CD4-positive, alpha-beta T cell treated with Interferon alpha-2 for 1 hour (primary cell): ENCODE data around the gene SPEF2.
"Not testable (repeated sequence)": the region's sequence is repeated elsewhere in the genome, so short reads cannot be mapped to it uniquely, and the experiment has no call there.

Source experiments
- DNase-seq, 2 donors: peaks; one replicate each; pipeline ENCODE4 v3.0.0-alpha.2; 2020 to 2022

The SPEF2 gene

DNA sequence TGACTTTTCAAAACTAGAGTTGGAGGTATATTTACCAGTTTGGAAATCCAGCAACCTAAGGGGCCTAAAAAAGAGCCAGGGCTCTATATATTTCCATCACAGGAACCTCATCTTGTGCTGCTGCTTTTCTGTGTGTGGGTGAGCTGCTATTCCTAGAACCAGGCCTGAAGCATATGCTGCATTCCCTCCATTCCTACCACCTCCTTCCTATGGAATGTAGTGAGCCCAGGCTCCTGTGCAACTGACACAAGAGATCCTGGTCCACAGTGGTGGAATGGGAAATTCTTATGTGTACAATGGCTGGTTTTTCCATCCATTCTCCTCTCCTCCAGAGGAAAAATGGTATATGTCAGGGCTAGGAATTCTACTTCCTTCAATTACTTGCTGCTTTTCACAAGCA, 39.1 kb downstream of the SPEF2 start:
- no peak for DNase-seq

DNA sequence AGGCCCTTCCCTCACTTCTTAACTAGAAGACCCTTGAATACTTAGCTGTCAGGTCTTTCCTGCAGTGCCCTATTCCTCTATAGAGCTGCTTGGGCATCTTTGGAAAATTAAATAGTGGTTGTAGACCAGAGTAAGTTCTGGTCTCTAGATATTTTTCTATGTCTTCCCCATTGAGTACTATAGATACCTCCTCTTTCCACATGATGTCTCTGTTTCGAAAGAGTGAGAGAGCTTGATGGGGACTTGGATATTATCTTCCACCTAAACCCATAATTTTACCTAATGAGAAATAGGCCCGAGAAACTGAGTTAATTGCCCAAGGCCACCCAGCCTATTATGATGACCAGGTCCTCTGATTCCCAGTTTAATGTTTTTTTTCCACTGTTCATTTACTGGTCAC, 40.2 kb downstream of the SPEF2 start:
- peak in 1 of 2 donors; percentile 10 for DNase-seq

DNA sequence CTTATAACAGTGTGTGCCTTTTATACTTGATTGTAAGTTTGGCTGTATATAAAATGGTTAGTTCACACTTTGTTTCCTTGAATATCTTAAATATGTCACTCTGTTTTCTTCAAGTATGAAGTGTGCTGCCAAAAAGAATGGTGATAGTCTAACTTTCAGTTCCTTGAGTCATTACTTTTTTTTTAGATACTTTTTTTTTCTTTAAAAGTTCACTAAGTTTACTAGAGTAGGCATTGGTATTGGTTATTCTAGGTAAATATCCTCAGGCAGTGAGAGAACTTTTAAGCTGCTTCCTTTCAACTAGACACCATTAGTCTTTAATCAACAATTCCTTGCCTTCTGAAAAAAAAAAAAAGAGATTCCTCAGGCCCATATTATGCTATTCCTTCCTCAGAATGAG, 41.9 kb downstream of the SPEF2 start:
- DNase-seq, result no peak

DNA sequence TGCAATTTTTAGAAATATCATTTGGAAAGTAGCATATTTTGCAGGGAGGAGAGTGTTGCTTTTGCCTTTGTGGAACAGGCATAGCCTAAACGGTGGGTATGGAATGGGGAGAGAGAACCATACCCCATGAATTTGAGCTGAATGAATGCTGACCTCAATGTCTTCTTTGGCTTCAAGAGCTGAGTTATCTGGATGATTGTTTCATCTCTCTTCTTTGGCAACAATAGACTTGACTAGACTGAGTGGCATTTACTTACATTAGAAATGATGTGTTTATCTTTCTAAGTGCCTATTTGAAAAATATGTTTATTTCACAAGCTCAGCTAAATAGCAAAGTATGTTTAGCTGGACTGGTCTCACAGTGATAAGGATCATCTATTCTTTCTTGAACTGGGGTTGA, 42.8 kb downstream of the SPEF2 start:
- no peak for DNase-seq

DNA sequence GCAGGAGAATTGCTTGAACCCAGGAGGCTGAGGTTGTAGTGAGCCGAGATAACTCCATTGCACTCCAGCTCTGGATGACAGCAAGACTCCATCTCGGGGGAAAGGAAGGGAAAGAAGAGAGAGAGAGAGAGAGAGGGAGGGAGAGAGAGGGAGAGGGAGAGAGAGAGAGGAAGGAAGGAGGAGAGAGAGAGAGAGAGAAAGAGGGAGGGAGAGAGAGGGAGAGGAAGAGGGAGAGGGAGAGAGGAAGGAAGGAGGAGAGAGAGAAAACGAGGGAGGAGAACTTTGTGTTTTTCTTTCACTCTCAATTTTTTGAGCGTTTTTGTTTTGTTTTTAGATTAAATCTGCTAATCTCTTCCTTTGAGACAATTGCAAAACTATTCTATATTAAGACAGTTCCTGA, 46.9 kb downstream of the SPEF2 start:
- DNase-seq, result no peak

DNA sequence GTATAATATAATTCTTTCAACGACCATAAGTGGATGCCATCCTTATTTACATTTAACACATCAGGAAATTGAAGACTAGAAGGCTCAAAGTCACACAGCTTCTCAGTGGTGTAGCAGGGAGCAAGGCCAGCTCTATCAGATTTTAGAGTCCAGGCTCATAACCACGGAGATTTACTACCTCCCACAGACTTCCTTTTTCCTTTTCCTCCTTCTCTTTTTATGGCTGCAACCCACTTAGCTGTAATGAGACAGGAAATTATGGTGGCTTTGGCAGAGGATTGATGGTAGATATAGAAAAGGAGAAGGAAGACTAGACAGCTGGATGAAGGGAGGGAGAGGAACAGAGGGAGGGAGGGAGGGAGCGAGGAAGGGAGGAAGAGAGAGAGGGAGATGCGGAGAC, 47.4 kb downstream of the SPEF2 start:
- DNase-seq, result no peak

DNA sequence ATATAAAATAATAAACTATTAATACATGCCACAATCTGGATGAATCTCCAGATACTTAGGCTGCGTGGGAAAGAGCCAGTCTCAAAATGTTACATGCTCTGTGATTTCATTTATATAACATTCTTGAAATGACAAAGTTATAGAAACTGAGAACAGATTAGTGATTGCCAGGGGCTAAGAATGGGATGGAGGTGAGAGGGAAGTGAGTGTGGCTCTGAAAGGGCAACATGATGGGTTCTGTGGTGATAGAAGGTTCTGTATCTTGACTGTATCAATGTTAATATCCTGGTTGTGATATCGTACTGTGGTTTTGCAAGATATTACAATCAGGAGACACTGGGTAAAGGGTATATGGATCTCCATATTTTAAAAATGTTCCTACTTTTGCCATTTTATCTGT, 50.7 kb downstream of the SPEF2 start:
- no peak for DNase-seq

DNA sequence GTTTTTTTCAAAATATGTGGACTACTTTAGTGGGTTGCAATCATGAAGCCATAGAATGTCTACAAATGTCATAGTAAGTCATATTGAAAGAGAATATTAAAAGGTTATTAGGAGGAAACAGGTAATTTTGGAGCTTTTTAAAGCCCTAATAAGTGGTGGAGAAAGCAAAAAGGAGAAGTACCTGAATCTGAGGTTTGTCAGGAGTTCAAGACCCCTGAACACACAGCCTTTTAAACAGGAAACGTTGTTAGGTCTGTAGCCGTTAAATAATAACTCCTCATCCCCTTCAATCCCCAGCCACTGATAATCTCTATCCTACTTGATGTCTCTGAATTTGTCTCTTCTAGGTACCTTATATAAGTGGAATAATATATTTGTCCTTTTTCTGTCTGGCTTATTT, 51.1 kb downstream of the SPEF2 start:
- DNase-seq, result no peak

DNA sequence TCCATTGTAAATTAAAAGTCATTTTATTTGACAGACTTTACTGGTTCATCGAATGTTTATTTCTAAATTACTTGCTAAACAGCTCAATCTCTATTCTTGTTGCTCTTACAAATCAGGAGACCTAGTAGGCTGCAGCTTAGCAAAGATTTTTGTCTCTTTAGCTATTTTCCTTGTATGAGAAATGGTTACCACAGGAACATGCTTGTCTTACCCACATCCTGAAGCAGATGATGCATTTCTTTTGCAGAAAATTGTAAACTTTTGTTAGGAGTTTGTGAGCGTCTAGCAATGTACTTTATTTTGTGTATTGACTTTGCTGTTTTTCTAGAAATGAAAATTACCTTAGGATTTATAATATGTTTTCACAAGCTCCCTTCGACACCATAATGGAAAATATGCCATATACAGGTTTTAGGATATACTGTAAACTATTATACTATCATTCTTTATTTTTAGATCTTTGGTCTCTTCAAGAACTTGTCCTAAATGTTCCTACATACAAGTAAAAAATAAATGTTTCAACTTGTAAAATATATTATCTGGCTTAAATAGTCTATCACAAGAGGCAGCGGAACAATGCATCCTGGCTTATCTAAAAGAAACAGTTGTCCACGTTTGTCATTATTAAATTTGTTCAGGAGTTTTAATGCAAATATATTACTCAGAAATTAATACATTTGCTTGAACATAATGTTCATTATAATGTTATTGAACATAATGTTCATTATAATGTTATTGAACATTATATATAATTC, 54.1 kb downstream of the SPEF2 start:
- peak in 1 of 2 donors; percentile 53 for DNase-seq

DNA sequence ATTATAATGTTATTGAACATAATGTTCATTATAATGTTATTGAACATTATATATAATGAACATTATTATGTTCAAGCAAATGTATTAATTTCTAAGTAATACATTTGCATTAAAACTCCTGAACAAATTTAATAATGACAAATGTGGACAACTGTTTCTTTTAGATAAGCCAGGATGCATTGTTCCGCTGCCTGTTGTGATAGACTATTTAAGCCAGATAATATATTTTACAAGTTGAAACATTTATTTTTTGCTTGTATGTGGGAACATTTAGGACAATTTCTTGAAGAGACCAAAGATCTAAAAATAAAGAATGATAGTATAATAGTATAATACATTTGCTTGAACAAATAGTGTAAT, 54.6 kb downstream of the SPEF2 start:
- not testable (repeated sequence) for DNase-seq

DNA sequence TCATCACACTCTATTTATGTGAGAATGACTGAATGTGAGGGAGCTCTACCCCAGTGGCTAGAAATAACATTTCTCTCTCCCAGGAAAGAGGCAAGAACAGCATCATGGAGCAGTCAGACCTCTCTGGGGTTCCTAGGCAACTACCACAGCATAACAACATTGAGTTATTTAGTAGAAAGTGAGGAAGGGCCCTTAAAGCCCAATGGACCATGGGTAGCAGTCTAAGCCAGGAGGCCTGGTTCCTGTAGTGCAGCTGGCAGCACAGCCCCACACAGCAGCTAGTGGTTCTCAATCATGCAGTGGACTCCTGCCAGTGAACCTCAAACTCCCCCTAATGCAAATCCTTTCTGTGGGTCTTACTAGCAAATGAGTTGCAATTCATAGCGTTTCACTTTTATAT, 55.3 kb downstream of the SPEF2 start:
- peak; percentile 8 to 46 for DNase-seq

DNA sequence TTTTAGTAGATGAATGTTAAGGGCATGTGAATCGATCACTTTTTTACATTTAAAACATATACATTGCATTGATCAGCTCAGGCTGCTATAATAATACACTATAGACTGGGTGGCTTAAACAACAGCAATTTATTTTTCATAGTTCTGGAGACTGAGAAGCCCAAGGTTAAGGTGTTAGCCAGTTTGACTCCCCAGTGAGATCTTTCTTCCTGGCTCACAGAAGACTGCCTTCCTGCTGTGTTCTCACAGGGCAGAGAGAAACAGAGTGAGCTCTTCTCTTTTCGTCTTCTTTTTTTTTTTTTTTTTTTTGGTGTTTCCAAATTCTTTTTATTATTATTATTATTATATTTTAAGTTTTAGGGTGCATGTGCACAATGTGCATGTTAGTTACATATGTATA, 56.4 kb downstream of the SPEF2 start:
- DNase-seq, result peak in 1 of 2 donors; percentile 11

DNA sequence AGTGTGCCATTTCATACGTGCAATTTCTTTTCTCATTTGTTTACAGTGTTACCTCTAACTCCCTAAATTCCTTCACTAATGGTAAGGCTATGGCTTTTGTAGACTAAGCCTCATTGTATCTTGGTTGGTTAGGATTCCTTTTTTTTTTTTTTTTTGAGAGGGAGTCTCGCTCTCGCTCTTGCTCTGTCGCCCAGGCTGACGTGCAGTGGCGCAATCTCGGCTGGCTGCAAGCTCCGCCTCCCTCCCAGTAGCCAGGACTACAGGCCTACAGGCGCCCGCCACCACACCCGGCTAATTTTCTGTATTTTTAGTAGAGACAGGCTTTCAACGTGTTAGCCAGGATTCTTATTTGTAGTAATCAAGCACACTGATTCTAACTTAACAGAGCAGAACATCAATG, 57.7 kb downstream of the SPEF2 start:
- DNase-seq, result no peak

DNA sequence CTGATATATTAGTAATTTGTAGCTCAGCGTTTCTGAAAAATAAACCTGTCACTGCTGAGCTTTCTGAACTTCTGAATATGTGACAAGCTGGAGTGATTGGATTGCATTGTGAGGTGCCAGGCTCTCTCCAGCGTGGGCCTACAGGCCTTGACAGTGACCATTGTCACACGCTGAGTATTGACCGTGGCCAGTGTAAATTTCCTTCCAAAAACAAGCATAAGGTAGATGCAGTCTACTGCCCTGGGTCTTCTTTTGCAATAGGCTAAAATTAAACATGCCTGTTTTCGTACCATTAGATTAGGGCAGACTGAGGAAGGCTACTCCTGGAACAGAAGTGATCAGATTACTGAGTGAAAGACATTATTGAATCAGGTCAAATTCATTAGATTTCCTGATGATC, 60.2 kb downstream of the SPEF2 start:
- DNase-seq, result no peak

DNA sequence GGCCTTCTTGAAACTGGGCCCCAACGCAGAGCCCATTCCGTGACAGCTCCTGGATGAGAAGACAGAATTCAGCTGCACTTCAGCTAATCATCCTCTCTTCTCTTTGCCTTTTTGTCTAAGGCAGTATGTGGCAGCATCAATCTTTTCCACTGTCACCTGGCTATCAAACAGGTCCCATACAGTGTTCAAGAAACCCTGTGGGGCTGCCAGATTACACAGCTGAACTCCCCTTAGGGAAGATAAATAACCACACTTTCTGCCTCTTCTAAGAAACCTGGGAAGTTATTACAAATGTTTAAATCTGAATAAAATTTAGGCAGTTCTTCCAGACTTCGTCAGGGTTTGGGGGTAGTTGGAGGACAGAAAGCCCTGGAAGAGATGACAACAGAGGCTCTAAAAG, 61.0 kb downstream of the SPEF2 start:
- DNase-seq, result no peak

DNA sequence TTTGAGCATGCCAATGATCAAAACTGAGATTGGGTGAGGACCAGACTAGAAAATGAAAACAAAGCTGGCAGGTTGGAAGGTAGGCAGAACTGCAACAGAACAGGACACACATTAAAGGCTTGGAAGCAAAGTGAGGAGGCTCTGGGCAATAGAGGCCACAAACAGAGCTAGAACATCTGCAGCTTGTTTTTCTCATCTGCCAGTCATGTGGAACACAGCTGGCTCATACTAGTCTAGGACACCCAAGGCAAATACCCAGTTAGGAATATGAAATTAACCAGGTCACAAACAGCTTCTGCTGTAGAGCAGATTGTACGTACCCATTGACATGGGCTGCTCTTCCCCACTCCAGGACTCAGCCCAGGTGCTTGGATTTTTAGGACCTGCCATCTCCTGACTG, 61.7 kb downstream of the SPEF2 start:
- DNase-seq, result no peak

DNA sequence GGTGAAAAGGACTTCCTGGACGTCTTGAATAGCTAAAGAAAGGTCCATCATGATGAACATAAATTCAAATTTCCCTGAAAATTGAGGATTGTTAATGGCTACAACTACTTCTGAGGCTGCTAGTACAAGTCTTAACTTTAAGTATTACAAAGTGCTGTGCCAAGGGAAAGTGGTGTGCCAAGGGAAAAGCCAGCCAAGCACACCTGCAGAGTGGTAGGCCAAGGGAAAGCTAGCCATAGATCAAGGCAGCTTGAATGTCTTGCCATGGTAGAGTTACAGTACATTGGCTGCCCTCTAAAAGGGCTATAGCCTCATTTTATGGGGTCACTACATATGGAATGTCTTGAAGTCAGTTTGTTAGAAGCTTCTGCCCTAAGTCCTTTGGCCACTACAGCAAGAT, 64.2 kb downstream of the SPEF2 start:
- DNase-seq, result no peak

DNA sequence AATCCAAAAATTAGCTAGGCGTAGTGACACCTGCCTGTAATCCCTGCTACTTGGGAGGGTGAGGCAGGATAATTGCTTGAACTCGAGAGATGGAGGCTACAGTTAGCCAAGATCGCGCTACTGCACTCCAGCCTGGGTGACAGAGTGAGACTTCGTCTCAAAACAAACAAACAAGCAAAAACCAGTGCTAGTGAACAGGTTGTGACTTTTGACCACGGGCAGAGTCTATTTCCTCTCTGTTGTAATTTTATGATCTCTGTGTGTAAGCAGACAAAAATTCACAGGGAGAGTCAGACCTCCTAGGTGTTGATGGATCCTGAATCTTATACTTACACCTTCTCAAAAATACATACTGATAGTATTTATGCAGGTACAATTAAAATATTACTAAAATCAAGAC, 65.8 kb downstream of the SPEF2 start:
- no peak for DNase-seq

DNA sequence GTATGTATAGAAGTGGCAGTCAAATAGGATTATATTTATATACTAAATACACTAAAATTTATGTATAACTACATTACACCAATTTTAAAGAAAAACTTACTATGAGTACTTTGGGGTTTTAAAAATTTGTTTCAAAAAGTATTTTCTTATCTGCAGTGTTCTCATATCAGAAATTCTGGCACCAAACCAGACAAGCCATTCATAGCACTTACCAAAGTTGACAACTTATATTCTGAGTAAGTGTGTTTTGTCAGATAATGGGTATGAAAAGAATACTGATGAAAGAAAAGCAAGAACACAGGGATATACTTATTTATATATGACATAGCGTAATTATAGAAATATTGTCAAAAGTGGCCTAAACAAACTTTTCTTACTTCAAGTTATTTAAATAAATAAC, 67.5 kb downstream of the SPEF2 start:
- DNase-seq, result no peak

DNA sequence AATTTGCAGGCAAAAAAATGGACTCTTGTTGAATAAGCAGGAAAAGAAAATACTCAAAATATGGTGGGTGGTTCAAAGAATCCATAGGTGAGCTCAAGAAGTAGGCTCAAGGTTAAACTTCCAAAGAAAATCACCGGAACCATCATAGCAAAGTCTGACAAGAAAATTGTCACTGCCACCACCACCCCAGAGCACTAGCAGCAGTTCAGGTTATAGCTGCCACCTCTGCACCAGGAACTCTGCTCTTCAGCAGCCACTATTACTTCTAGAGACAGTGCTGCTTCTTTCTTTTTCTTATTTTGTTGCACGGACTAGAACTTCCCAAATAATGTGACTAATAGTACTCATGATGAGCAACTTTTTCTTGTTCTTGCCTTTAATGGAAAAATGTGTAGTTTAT, 70.3 kb downstream of the SPEF2 start:
- no peak for DNase-seq

DNA sequence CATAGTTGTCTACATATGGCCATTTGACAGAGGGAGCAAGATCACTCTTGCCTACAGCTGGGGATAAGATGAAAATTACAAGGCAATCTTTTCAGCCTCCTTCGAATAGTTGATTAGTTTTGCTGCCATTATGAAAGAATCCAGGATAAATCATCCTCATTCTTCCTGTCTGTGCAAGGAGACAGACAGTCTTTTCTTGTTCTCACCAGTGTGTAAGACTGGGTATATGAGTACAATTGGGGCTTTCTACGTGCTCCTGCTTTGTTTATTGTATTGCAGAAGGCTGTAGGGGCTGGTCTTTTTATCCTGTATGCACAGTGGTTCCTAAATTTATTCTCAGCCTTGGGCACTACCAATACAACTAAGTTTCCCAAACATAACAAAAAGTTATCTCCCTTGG, 76.8 kb downstream of the SPEF2 start:
- no peak for DNase-seq

DNA sequence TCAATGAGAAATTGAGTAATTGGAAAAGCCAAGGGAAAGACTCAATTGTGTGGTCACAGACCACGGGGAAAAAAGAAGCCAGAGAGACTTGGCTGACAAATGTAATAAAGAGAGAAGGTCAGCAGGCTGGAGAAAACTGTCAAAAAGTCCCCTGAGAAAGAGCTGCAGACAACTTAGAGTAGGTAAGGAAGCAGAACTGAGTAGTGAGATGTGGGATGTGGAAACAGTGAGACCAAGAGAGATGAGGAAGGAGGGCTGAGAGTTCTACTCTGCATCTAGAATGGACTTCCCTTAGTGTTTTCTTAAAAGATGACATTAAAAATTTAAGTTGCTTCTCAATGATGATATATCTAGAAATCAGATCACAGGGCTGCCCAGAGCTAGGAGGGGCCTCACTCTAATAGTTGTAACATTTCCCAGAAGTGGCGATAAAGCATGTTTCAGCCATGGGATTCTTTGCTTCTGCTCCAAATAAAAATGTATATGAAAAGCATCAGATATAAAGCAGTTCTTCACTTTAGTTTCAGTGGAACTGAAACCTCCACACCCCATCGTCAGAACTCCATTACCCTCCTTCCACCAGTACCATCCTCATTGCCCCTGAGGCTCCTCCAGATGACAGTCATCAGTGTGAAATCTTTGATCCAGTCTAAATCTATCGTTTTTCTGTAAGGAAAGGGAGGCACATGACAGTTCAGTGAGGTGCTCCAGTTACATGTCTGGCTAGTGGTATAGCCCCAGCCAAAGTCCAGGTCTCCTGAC, 80.6 kb downstream of the SPEF2 start:
- DNase-seq, result no peak

DNA sequence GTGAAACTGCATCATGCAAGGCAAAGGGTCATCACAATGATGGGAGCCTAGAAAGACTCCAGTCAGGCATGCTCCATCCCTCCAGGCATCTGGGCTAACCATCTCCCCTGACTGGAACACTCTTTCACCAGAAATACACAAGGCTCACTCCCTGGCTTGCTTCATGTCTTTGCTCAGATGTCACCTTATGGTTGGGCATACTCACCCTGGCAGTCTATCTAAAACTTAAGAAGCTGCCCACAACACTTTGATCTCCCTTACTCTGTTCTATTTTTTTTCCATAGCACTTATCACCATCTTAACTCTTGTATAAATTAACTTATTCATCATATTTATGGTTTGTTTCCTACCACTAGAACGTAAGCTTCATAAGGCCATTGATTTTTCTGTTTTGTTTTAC, 90.0 kb downstream of the SPEF2 start:
- DNase-seq, result no peak

DNA sequence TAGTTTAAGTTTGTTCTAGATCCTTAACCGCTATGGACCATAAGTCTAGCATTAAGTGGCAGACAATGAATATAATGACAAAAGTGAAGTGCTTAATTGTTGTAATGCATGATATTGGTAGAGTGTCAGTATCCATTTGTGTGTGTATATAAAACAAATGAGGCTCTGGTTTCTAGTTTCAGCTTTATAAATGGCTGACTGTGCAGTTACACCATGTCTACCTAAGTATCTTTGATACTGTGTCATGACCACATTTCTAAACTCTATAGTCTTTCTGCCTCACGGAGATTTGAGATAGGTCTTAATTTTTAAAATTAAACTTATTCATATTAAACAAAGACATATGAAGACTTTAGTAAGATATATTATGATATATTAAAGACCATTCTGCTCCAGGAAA, 92.0 kb downstream of the SPEF2 start:
- no peak for DNase-seq

DNA sequence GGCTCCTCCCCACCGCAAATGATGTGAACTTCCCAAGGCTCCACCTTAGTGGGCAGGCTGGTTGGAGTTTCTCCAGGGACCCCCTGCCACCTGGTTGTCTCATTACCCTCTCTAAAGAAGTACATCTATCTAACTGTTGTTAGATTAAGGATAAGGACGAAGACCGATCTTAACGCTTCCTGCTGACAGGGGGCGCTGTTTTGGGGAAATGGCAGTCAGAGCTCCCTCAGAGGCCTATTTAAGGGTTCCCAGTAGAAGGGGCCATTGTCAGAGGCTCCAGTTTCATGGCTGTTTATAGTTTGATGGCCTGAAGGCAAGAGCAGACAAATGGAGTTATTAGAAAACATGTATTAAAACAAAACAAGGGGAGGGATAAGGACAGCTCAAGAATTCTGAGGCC, 100.1 kb downstream of the SPEF2 start:
- no peak for DNase-seq
